Sigmoid colon (tissue), 4 donors: Measurements from ENCODE around the gene GPRC5D.

Experiments used
- CTCF ChIP-seq, 4 experiments: fragments of 450-650 bp in 3 of 4; fragments of 200-600 bp in 1 of 4; IDR thresholded peaks; one replicate each; pipeline ENCODE4 v1.5.1; 2016 to 2019; ENCODE audit warnings: antibody characterized with exemption in 4 of 4, mild to moderate bottlenecking in 3 of 4, moderate library complexity in 2 of 4
- EP300 ChIP-seq, 4 donors: sonication (generic); formaldehyde crosslinking; IDR thresholded peaks; one replicate each; pipeline ENCODE4 v1.6.1; 2017; ENCODE audit warnings: antibody characterized with exemption in 4 of 4
- POLR2A ChIP-seq, 2 donors: fragments of 450-650 bp; IDR thresholded peaks; one replicate each; pipeline ENCODE4 v1.6.1; 2016; ENCODE audit warnings: antibody characterized with exemption in 2 of 2, mild to moderate bottlenecking in 2 of 2, moderate library complexity in 2 of 2
- POLR2AphosphoS5 ChIP-seq, 4 donors: sonication (generic); formaldehyde crosslinking; IDR thresholded peaks; one replicate each; pipeline ENCODE4 v1.6.1; 2017; ENCODE audit warnings: antibody characterized with exemption in 4 of 4

DNA sequence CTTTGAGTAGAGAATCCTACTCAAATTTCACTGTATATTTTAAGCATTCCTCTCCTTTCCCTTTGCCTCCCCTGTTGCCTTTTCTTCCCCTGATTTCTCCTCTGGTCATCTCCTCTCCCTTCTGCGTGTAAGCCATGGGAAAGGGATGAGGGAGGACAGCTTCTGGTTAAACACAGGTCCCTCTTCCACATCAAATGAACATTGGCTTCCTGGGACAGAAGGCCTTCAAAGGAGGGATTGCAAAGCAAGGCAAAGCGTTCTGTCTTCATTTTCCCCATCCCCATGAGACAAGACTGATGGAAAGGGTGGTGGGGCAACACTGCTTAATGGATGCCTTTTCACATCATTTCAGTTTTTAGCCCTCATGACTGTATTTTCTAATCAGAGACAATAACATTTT lies 34.5 kb downstream of the GPRC5D start:
- no peak for TF ChIP-seq CTCF (IDR thresholded peaks at IDR 0.05)
- no peak for TF ChIP-seq EP300 (IDR thresholded peaks at IDR 0.05)
- TF ChIP-seq POLR2A (IDR thresholded peaks at IDR 0.05): no peak
- TF ChIP-seq POLR2AphosphoS5 (IDR thresholded peaks at IDR 0.05): no peak
